Activated CD4-positive, alpha-beta memory T cell treated with anti-CD3 and anti-CD28 coated beads for 36 hours (primary cell): ENCODE results near the gene VRTN. TPM values are rescaled to one million over a fixed set of nuclear protein-coding genes. Genes with fewer than 3 reads are reported as not detected.

Experiments used
- CTCF ChIA-PET: fragments of 350-600 bp; sonication (Branson Sonifier 250); formaldehyde crosslinking; loops from one replicate; lab custom pipeline; 2021; ENCODE audit warnings: antibody characterized with exemption, inconsistent platforms; lab: Charles Lee
- POLR2A ChIA-PET: fragments of 350-600 bp; sonication (Branson Sonifier 250); formaldehyde crosslinking; loops from one replicate; lab custom pipeline; 2021; ENCODE audit warnings: antibody characterized with exemption; lab: Charles Lee
- DNase-seq: peaks from one replicate; pipeline ENCODE4 v3.0.0-alpha.2; 2020
- H3K27ac Mint-ChIP-seq: one replicate; pipeline ENCODE4 v1.8.0; 2021; ENCODE audit warnings: mixed read lengths
- H3K27me3 Mint-ChIP-seq: one replicate; pipeline ENCODE4 v1.8.0; 2021; ENCODE audit warnings: mixed read lengths
- H3K36me3 Mint-ChIP-seq: one replicate; pipeline ENCODE4 v1.8.0; 2021; ENCODE audit warnings: mixed read lengths
- H3K4me1 Mint-ChIP-seq: one replicate; pipeline ENCODE4 v1.8.0; 2021; ENCODE audit warnings: low read depth, mixed read lengths
- H3K4me3 Mint-ChIP-seq: one replicate; pipeline ENCODE4 v1.8.0; 2021; ENCODE audit warnings: mild to moderate bottlenecking, mixed read lengths
- H3K9me3 Mint-ChIP-seq: one replicate; pipeline ENCODE4 v1.8.0; 2021; ENCODE audit warnings: mixed read lengths
- intact Hi-C: fragments of 100-400 bp; cut with micrococcal nuclease; formaldehyde crosslinking; loops from one replicate; pipeline ENCODE4 v1.15.1; 2023
- total RNA-seq, 2 experiments: library from RNA; stranded (reverse); gene quantifications; one replicate each; pipeline ENCODE4 v1.2.3, GENCODE V29; 2021

VRTN gene
- total RNA-seq, 2 experiments from 2014 or later: not detected

DNA sequence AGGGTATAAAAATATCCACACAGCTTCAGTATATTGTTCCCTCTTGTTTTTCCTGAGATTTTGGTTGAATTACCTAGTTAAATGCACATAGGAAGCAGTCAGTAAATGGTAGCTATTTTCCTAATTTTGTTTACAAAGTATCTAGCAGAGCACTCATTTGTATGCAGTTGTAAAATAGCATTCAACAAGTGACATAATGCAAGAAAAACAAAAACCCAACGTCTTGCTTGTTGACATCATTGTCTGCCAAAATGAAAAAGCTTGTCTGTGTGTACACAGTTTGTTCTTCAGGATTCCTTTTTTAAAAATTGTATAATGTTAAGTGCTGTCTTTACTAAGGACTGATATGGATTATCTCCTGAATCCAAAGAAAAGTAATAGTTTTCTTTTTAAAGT lies 2.7 kb downstream of the VRTN start:
- no peaks in the 10 kb centered on the region for H3K4me1 Mint-ChIP-seq
- no peaks in the 10 kb centered on the region for H3K36me3 Mint-ChIP-seq
- no peaks in the 10 kb centered on the region for H3K9me3 Mint-ChIP-seq
- intact Hi-C loops: no loop called here
- no peaks in the 10 kb centered on the region for H3K27me3 Mint-ChIP-seq
- DNase-seq: no peak
- ChIA-PET POLR2A (no interaction called here), CTCF (interaction anchor here (1.0 kb wide), 1 partner anchor 262 kb away, joined by 3 read pairs; no protein-coding TSS in a partner anchor)
- no peak overlapping the region for H3K27ac Mint-ChIP-seq
- H3K4me3 Mint-ChIP-seq: no peak overlapping the region

DNA sequence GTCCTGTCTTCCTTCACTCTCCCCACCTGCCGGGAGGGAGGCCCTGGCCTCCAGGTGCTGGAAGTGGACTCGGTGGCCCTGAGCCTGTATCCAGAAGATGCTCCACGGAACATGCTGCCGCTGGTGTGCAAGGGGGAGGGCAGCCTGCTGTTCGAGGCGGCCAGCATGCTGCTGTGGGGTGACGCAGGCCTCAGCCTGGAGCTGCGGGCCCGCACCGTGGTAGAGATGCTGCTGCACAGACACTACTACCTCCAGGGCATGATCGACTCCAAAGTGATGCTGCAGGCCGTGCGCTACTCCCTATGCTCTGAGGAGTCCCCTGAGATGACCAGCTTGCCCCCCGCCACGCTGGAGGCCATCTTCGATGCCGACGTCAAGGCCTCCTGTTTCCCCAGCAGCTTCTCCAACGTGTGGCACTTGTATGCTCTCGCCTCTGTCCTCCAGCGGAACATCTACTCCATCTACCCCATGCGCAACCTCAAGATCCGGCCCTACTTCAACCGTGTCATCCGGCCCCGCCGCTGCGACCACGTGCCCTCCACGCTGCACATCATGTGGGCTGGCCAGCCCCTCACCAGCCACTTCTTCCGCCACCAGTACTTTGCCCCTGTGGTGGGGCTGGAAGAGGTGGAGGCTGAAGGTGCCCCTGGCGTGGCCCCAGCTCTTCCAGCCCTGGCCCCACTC lies 8.8 kb downstream of the VRTN start:
- no peak overlapping the region for H3K27ac Mint-ChIP-seq
- ChIA-PET POLR2A (no interaction called here), CTCF (no interaction called here)
- H3K9me3 Mint-ChIP-seq: no peaks in the 10 kb centered on the region
- no peaks in the 10 kb centered on the region for H3K4me1 Mint-ChIP-seq
- intact Hi-C loops: no loop called here
- peaks cover under 1% of the 10 kb centered on the region for H3K27me3 Mint-ChIP-seq
- H3K4me3 Mint-ChIP-seq: no peak overlapping the region
- no peaks in the 10 kb centered on the region for H3K36me3 Mint-ChIP-seq
- DNase-seq: no peak

DNA sequence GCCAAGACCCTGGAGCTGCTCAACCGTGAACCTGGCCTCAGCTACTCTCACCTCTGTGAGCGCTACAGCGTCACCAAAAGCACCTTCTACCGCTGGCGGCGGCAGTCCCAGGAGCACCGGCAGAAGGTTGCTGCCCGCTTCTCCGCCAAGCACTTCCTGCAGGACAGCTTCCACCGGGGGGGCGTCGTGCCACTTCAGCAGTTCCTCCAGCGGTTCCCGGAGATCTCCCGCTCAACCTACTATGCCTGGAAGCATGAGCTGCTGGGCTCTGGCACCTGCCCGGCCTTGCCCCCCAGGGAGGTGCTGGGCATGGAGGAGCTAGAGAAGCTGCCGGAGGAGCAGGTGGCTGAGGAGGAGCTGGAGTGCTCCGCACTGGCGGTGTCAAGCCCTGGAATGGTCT lies 9.3 kb downstream of the VRTN start:
- Mint-ChIP-seq H3K9me3 (no peaks in the 10 kb centered on the region), H3K4me3 (no peak overlapping the region), H3K27me3 (peaks cover 3% of the 10 kb centered on the region), H3K27ac (no peak overlapping the region), H3K36me3 (no peaks in the 10 kb centered on the region), H3K4me1 (no peaks in the 10 kb centered on the region)
- ChIA-PET POLR2A (no interaction called here), CTCF (no interaction called here)
- DNase-seq: no peak
- intact Hi-C loops: no loop called here

DNA sequence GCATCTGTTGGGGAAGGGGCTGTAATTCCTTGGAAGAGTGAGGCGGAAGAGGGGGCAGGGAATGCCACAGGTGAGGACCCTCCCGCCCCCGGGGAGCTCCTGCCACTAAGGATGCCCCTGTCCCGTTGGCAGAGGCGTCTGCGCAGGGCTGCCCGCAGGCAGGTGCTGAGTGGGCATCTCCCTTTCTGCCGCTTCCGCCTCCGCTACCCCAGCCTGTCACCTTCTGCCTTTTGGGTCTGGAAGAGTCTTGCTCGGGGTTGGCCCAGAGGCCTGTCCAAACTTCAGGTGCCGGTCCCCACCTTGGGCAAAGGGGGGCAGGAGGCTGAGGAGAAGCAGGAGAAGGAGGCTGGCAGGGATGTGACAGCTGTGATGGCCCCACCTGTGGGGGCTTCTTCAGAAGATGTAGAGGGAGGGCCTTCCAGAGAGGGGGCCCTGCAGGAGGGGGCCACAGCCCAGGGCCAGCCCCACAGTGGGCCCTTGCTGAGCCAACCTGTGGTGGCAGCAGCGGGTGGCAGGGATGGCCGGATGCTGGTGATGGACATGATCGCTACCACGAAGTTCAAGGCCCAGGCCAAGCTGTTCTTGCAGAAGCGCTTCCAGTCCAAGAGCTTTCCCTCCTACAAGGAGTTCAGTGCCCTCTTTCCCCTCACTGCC lies 10.0 kb downstream of the VRTN start:
- CTCF ChIA-PET: interaction anchor here (0.9 kb wide), 1 partner anchor 132 kb away, joined by 3 read pairs; no protein-coding TSS in a partner anchor
- H3K4me3 Mint-ChIP-seq: no peak overlapping the region
- no peaks in the 10 kb centered on the region for H3K9me3 Mint-ChIP-seq
- DNase-seq: no peak
- H3K36me3 Mint-ChIP-seq: no peaks in the 10 kb centered on the region
- POLR2A ChIA-PET: no interaction called here
- no peak overlapping the region for H3K27ac Mint-ChIP-seq
- intact Hi-C loops: no loop called here
- no peaks in the 10 kb centered on the region for H3K4me1 Mint-ChIP-seq
- peaks cover 3% of the 10 kb centered on the region for H3K27me3 Mint-ChIP-seq

DNA sequence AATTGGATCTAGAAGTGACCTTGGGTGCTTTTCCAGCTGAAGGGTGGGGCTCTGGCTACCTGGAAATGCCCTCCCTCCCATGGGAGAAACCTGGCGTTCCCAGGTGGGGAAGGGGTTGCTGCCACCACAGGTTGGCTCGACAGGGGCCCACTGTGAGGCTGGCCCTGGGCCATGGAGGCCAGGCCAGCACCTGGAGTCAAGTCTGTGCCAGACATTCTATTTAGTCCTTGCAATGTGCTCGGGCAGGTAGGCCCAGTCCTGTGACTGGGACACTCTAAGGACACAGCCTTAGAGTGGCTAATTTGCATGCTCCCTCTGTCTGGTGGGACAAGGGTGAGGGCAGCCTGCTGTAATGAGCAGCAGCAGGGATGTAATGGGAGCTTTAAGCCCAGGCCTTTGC lies 11.9 kb downstream of the VRTN start:
- Mint-ChIP-seq H3K27ac (no peak overlapping the region), H3K36me3 (no peaks in the 10 kb centered on the region), H3K9me3 (no peaks in the 10 kb centered on the region), H3K4me1 (no peaks in the 10 kb centered on the region), H3K27me3 (peaks cover 8% of the 10 kb centered on the region), H3K4me3 (no peak overlapping the region)
- ChIA-PET CTCF (no interaction called here), POLR2A (no interaction called here)
- DNase-seq: no peak
- intact Hi-C loops: no loop called here

DNA sequence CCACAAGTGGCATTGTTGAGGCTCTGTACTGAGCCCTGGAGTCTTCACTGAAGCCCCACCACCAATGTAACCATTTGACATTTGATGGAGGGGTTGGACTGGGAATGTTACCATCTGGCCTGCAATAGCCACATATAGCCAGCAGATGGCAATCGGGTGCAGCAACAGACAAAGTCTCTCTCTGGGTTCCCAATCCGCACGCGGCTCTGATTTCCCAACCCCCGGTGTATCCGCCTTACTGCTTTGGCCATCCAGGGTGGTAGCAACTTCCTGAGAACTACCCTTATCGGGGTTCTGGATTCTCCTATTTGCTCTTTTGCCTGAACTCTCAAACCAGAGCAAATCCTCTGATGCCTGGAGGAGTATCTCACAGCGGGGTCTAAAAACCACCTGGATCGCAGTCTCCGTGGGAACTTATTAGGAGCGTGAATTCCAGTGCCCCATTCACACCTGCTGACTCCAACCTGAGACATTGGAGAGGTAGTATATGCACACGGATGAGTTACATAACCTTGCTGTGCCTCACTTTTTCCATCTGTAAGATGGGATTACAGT lies 14.2 kb downstream of the VRTN start:
- Mint-ChIP-seq H3K9me3 (no peaks in the 10 kb centered on the region), H3K4me1 (no peaks in the 10 kb centered on the region), H3K27ac (peak overlapping the region; percentile 43), H3K4me3 (no peak overlapping the region), H3K36me3 (no peaks in the 10 kb centered on the region), H3K27me3 (peaks cover 8% of the 10 kb centered on the region)
- ChIA-PET POLR2A (no interaction called here), CTCF (interaction anchor here (1.5 to 3.1 kb wide), 2 partner anchors 16 to 128 kb away, joined by 5 to 7 read pairs; no protein-coding TSS in a partner anchor)
- intact Hi-C loops: loop anchor here (1.0 to 2.0 kb wide), 2 partner anchors 130 to 250 kb away; partner anchors contain the start of gene LTBP2
- peak; percentile 77 for DNase-seq

DNA sequence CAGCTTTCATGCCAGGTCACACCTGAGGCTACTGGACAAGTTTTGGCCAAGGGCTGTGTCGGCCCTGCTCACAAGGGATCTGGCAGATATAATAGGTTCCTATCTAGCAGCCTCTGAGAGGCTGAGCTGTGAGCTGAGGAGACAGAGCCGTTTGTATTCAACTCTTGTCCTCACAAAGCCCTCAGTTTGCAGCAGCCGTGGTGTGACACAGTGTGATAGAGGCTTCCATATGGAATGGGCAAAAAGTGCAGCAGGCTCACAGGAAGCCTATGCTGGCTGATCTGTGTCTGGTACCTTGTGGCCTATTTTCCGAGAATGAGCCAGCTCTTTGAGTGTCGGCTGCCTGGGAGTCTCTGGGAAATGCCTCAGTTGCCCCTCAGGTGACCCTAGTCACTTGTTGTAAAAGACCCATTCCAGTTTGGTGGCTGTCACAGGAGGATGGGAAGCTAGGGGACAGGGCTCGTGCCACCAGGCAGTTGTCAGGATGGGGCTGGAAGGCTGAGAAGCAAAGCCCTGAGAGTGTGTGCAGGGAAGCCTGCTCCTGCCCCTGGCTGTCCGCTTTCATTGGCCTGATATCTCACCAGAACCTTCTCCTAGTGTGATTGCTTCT lies 16.1 kb downstream of the VRTN start:
- H3K4me3 Mint-ChIP-seq: no peak overlapping the region

DNA sequence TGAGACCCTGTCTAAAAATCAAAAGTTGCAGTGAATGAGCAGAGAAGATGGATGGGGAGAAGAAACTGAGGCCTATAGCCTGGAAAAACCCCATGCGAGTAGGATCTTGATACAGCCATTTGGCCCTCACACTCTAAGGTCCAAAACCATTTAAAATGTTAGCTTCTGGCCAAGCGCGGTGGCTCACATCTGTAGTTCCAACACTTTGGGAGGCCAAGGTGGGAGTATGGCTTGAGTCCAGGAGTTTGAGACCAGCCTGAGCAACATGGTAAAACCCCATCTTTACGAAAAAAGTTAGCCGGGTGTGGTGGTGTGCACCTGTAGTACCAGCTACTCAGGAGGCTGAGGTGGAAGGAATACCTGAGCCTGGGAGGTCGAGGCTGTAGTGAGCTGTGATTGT lies 19.8 kb downstream of the VRTN start:
- H3K4me3 Mint-ChIP-seq: no peak overlapping the region
- DNase-seq: no peak
- no peaks in the 10 kb centered on the region for H3K4me1 Mint-ChIP-seq
- intact Hi-C loops: no loop called here
- POLR2A ChIA-PET: no interaction called here
- no peaks in the 10 kb centered on the region for H3K9me3 Mint-ChIP-seq
- peaks cover 5% of the 10 kb centered on the region for H3K27me3 Mint-ChIP-seq
- no peak overlapping the region for H3K27ac Mint-ChIP-seq
- CTCF ChIA-PET: no interaction called here
- no peaks in the 10 kb centered on the region for H3K36me3 Mint-ChIP-seq

More for the DNA sequence above, 16.1 kb downstream of the VRTN start:
- ChIA-PET POLR2A (no interaction called here), CTCF (interaction anchor here (0.7 to 3.1 kb wide), 3 partner anchors 18 to 245 kb away, joined by 5 to 7 read pairs (median 5); no protein-coding TSS in a partner anchor)
- peaks cover 8% of the 10 kb centered on the region for H3K27me3 Mint-ChIP-seq
- no peaks in the 10 kb centered on the region for H3K4me1 Mint-ChIP-seq
- H3K36me3 Mint-ChIP-seq: no peaks in the 10 kb centered on the region
- no peak for DNase-seq
- no peak overlapping the region for H3K27ac Mint-ChIP-seq
- intact Hi-C loops: no loop called here
- H3K9me3 Mint-ChIP-seq: no peaks in the 10 kb centered on the region

DNA sequence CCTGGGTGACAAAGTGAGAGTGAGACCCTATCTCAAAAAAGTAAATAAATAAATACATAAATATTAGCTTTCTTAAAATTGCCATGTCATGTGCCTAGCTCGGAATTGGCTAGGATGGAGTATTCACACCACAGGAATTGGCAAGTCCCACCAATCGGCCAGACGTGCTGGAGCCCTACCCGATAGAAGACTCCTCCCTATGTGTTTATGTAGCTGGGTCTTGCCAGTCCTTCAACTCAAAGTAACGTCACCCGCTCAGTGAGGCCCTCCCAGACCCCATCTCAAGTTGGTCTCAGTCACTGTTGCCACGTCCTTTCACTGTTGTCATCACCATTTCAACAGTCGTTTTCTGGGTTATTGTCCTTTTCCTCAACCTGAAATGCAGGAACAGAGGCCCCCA lies 20.2 kb downstream of the VRTN start:
- H3K27ac Mint-ChIP-seq: no peak overlapping the region
- no peaks in the 10 kb centered on the region for H3K9me3 Mint-ChIP-seq
- ChIA-PET POLR2A (no interaction called here), CTCF (no interaction called here)
- intact Hi-C loops: no loop called here
- peaks cover 5% of the 10 kb centered on the region for H3K27me3 Mint-ChIP-seq
- no peak for DNase-seq
- H3K4me1 Mint-ChIP-seq: no peaks in the 10 kb centered on the region
- H3K4me3 Mint-ChIP-seq: no peak overlapping the region
- H3K36me3 Mint-ChIP-seq: no peaks in the 10 kb centered on the region

DNA sequence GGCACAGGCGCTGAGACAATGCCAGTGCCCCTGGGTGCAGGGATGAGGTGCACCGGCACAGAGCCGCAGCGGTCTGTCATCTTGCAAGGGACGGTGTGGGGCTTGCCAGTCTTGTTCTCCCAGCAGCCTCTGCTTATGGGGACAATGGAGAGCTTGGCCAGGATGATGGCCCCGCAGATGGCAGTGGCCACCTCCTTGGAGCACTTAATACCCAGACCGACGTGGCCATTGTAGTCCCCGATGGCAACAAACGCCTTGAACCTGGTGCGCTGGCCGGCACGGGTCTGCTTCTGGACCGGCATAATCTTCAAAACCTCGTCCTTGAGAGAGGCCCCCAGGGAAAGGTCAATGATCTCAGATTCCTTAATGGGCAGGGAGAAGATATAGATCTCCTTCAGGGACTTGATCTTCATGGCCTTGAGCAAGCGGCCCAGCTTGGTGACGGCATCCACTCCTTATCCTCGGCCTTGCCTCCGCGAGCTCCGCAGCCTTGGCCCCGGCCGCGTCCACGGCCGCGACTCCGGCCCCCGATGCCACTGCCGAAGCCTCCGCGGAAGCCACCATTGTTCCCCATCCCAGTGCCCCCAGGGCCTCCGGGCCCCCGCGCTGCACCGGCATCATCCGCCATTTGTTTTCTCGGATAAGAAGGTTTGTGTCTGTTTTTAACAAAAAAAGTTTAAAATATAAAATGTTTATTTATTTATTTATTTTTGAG lies 29.9 kb downstream of the VRTN start:
- H3K9me3 Mint-ChIP-seq: no peaks in the 10 kb centered on the region
- intact Hi-C loops: no loop called here
- CTCF ChIA-PET: no interaction called here
- H3K4me3 Mint-ChIP-seq: no peak overlapping the region
- H3K4me1 Mint-ChIP-seq: no peaks in the 10 kb centered on the region
- H3K27ac Mint-ChIP-seq: no peak overlapping the region
- H3K36me3 Mint-ChIP-seq: no peaks in the 10 kb centered on the region
- DNase-seq: no peak
- H3K27me3 Mint-ChIP-seq: peaks cover 4% of the 10 kb centered on the region
- POLR2A ChIA-PET: no interaction called here

DNA sequence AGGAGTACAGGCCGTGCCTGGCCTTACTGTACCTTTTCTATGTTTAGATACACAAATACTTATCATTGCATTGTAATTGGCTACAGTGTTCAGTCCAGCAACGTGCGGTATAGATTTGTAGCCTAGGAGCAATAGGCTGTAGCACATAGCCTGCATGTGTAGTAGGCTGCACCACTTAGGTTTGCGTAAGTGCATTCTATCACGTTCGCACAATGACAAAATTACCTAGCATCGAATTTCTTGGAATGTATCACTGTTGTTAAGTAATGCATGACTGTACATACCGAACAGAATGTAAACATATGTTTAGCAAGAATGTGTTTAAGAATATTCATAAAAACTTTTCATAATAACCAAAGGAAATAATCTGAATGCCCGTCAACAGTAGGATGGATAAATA lies 31.9 kb downstream of the VRTN start:
- POLR2A ChIA-PET: no interaction called here
- intact Hi-C loops: no loop called here
- peaks cover 4% of the 10 kb centered on the region for H3K27me3 Mint-ChIP-seq

DNA sequence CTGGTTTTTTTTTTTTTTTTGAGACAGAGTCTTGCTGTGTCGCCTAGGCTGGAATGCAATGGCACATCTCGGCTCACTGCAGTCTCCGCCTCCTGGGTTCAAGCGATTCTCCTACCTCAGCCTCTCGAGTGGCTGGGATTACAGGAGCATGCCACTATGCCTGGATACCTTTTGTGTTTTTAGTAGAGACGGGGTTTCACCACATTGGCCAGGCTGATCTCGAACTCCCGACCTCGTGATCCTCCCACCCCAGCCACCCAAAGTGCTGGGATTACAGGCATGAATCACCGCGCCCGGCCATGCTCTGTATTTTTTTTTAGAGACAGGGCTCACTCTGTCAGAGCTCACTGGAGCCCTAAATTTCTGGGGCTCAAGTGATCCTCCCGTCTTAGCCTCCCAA lies 32.6 kb downstream of the VRTN start:
- DNase-seq: no peak
- CTCF ChIA-PET: no interaction called here
- no peak overlapping the region for H3K27ac Mint-ChIP-seq
- no peaks in the 10 kb centered on the region for H3K4me1 Mint-ChIP-seq
- intact Hi-C loops: no loop called here
- peaks cover 4% of the 10 kb centered on the region for H3K27me3 Mint-ChIP-seq
- H3K36me3 Mint-ChIP-seq: no peaks in the 10 kb centered on the region
- no peak overlapping the region for H3K4me3 Mint-ChIP-seq
- H3K9me3 Mint-ChIP-seq: no peaks in the 10 kb centered on the region
- POLR2A ChIA-PET: no interaction called here

More for the DNA sequence above, 31.9 kb downstream of the VRTN start:
- no peak for DNase-seq
- no peaks in the 10 kb centered on the region for H3K36me3 Mint-ChIP-seq
- CTCF ChIA-PET: no interaction called here
- no peak overlapping the region for H3K4me3 Mint-ChIP-seq
- H3K4me1 Mint-ChIP-seq: no peaks in the 10 kb centered on the region
- no peaks in the 10 kb centered on the region for H3K9me3 Mint-ChIP-seq
- no peak overlapping the region for H3K27ac Mint-ChIP-seq
